ENCODE measurements around the gene MAML1. TPM values are rescaled to one million over a fixed set of nuclear protein-coding genes. Genes with fewer than 3 reads are reported as not detected.

The MAML1 gene
- polyA plus RNA-seq, 1 of the 3 experiments (the other 2 are of a cell fraction), result 8.1 TPM

- no peaks in the 10 kb centered on the region for H3K27me3 ChIP-seq (ENCODE audit: insufficient read depth)
- POLR2A ChIA-PET, result interaction anchor here (2.3 kb wide), 1 partner anchor 110 kb away, joined by 11 read pairs; the partner anchor contains the start of gene HNRNPH1
- CTCF ChIA-PET, result interaction anchor here (1.0 kb wide), 1 partner anchor 30 kb away, joined by 3 read pairs; no protein-coding TSS in a partner anchor
- peaks cover 44% of the 10 kb centered on the region for H3F3A ChIP-seq (replicated peaks; ENCODE audit: insufficient read depth)
- peaks cover 53% of the 10 kb centered on the region for H4K20me1 ChIP-seq (ENCODE audit: insufficient read depth)
- H3K9ac ChIP-seq, result peak overlapping the region; percentile 86
- H3K4me1 ChIP-seq (ENCODE audit: control insufficient read depth in 1 of 2, insufficient read depth in 2 of 2, low read depth in 1 of 2, low read length in 1 of 2), result peaks cover 8 to 19% of the 10 kb centered on the region in 2 experiments; a peak in 2 of 4 replicates
- H3K4me2 ChIP-seq, result peak overlapping the region; percentile 91
- TF ChIP-seq USF2 (IDR thresholded peaks at IDR 0.05; ENCODE audit: borderline replicate concordance, low read depth, low read length), result no peak
- TF ChIP-seq EP300 (IDR thresholded peaks at IDR 0.05; ENCODE audit: borderline replicate concordance in 1 of 2, low read depth in 1 of 2, low read length in 1 of 2), result no peak
- TF ChIP-seq, protein P1, sequence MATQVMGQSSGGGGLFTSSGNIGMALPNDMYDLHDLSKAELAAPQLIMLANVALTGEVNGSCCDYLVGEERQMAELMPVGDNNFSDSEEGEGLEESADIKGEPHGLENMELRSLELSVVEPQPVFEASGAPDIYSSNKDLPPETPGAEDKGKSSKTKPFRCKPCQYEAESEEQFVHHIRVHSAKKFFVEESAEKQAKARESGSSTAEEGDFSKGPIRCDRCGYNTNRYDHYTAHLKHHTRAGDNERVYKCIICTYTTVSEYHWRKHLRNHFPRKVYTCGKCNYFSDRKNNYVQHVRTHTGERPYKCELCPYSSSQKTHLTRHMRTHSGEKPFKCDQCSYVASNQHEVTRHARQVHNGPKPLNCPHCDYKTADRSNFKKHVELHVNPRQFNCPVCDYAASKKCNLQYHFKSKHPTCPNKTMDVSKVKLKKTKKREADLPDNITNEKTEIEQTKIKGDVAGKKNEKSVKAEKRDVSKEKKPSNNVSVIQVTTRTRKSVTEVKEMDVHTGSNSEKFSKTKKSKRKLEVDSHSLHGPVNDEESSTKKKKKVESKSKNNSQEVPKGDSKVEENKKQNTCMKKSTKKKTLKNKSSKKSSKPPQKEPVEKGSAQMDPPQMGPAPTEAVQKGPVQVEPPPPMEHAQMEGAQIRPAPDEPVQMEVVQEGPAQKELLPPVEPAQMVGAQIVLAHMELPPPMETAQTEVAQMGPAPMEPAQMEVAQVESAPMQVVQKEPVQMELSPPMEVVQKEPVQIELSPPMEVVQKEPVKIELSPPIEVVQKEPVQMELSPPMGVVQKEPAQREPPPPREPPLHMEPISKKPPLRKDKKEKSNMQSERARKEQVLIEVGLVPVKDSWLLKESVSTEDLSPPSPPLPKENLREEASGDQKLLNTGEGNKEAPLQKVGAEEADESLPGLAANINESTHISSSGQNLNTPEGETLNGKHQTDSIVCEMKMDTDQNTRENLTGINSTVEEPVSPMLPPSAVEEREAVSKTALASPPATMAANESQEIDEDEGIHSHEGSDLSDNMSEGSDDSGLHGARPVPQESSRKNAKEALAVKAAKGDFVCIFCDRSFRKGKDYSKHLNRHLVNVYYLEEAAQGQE (IDR thresholded peaks at IDR 0.05; ENCODE audit: low read depth, low read length), result no peak
- no peak for TF ChIP-seq GABPA (IDR thresholded peaks at IDR 0.05; ENCODE audit: low read depth)
- no peak for TF ChIP-seq FOXJ3 (CRISPR knock-in tag; IDR thresholded peaks at IDR 0.05)
- no peak for TF ChIP-seq RCOR1 (IDR thresholded peaks at IDR 0.05; ENCODE audit: low read length)
- TF ChIP-seq, protein P2, sequence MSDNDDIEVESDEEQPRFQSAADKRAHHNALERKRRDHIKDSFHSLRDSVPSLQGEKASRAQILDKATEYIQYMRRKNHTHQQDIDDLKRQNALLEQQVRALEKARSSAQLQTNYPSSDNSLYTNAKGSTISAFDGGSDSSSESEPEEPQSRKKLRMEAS (IDR thresholded peaks at IDR 0.05; ENCODE audit: low read depth), result no peak
- no peak for TF ChIP-seq FOXM1 (IDR thresholded peaks at IDR 0.05; ENCODE audit: low read depth)
- no peak for TF ChIP-seq RXRA (IDR thresholded peaks at IDR 0.05; ENCODE audit: borderline replicate concordance, low read depth)
- no peak for TF ChIP-seq NFIC (IDR thresholded peaks at IDR 0.05; ENCODE audit: borderline replicate concordance)
- TF ChIP-seq GATA2 (CRISPR knock-in tag; IDR thresholded peaks at IDR 0.05), result no peak
- peak overlapping the region; percentile 70 to 88; a peak in 3 of 4 replicates for H3K27ac ChIP-seq (ENCODE audit: low read depth in 2 of 2, low read length in 1 of 2)
- H3K4me3 ChIP-seq (ENCODE audit: low read depth in 2 of 2, low read length in 1 of 2), result peak overlapping the region; percentile 82 to 89
- H3K36me3 ChIP-seq (replicated peaks in 1 of 2; ENCODE audit: control insufficient read depth in 1 of 2, insufficient read depth in 2 of 2, low read length in 1 of 2), result peaks cover 28 to 52% of the 10 kb centered on the region in 2 experiments
- H3K9me3 ChIP-seq, result no peaks in the 10 kb centered on the region
- H3K79me2 ChIP-seq (ENCODE audit: insufficient read depth), result peaks cover 60% of the 10 kb centered on the region
- DNase-seq, result no peak
- 0% methylated on average over 2 of the region's 2 CpGs for WGBS (ENCODE audit: low lambda C conversion rate)
- no peak overlapping the region for H2AFZ ChIP-seq (ENCODE audit: low read depth)
- no peaks in the 10 kb centered on the region for H3K9me2 ChIP-seq
Measured at GRCh38 chr5:179733772-179734126, 1.1 kb downstream of the MAML1 start.

DNA sequence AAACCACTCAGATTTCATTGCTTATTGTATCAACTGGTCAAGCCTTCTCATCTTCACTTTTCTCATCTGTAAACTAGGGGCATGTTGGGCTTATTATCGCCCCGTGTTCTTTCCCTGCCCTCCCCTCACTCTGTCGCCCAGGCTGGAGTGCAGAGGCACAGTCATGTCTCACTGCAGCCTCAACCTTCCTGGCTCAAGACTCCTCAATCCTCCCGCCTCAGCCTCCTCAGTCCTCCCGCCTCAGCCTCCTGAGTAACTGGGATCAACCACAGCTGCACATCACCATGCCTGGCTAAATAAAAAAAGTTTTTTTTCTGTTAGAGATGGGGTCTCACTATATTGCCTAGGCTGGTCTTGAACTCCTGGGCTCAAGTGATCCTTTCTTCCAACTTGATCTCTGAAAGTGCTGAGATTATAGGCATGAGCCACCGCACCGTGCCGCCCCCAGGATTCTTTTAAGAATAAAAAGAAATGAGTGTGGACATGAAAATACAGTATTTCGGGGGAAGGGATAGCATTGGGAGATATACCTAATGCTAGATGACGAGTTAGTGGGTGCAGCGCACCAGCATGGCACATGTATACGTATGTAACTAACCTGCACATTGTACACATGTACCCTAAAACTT lies 2.0 kb downstream of the MAML1 start:
- Histone ChIP-seq H3K27me3 (ENCODE audit: insufficient read depth) (no peaks in the 10 kb centered on the region), H4K20me1 (ENCODE audit: insufficient read depth) (peaks cover 62% of the 10 kb centered on the region), H3K79me2 (ENCODE audit: insufficient read depth) (peaks cover 69% of the 10 kb centered on the region), H3K9me3 (no peaks in the 10 kb centered on the region), H3K4me3 (ENCODE audit: low read depth in 2 of 2, low read length in 1 of 2) (peak overlapping the region; percentile 82 to 89; a peak in 3 of 4 replicates), H3K4me1 (ENCODE audit: control insufficient read depth in 1 of 2, insufficient read depth in 2 of 2, low read depth in 1 of 2, low read length in 1 of 2) (peaks cover 8 to 19% of the 10 kb centered on the region in 2 experiments; a peak in 2 of 4 replicates), H3F3A (replicated peaks; ENCODE audit: insufficient read depth) (peaks cover 37% of the 10 kb centered on the region), H3K27ac (ENCODE audit: low read depth in 2 of 2, low read length in 1 of 2) (no peak overlapping the region; a peak in 1 of 4 replicates), H3K9ac (peak overlapping the region; percentile 86; the same call in 1 of the 2 replicates), H3K4me2 (peak overlapping the region; percentile 91), H2AFZ (ENCODE audit: low read depth) (no peak overlapping the region), H3K36me3 (replicated peaks in 1 of 2; ENCODE audit: control insufficient read depth in 1 of 2, insufficient read depth in 2 of 2, low read length in 1 of 2) (peaks cover 19 to 52% of the 10 kb centered on the region in 2 experiments), H3K9me2 (no peaks in the 10 kb centered on the region)
- ChIA-PET POLR2A (no interaction called here), CTCF (no interaction called here)
- 85% methylated on average over 12 of the region's 12 CpGs for WGBS (ENCODE audit: low lambda C conversion rate)
- DNase-seq, result no peak
- TF ChIP-seq, protein P3, sequence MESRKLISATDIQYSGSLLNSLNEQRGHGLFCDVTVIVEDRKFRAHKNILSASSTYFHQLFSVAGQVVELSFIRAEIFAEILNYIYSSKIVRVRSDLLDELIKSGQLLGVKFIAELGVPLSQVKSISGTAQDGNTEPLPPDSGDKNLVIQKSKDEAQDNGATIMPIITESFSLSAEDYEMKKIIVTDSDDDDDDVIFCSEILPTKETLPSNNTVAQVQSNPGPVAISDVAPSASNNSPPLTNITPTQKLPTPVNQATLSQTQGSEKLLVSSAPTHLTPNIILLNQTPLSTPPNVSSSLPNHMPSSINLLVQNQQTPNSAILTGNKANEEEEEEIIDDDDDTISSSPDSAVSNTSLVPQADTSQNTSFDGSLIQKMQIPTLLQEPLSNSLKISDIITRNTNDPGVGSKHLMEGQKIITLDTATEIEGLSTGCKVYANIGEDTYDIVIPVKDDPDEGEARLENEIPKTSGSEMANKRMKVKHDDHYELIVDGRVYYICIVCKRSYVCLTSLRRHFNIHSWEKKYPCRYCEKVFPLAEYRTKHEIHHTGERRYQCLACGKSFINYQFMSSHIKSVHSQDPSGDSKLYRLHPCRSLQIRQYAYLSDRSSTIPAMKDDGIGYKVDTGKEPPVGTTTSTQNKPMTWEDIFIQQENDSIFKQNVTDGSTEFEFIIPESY (IDR thresholded peaks at IDR 0.05; ENCODE audit: borderline replicate concordance, low read depth), result no peak
- TF ChIP-seq USF1 (IDR thresholded peaks at IDR 0.05; ENCODE audit: borderline replicate concordance, low read depth) (no peak), TEAD4 (IDR thresholded peaks at IDR 0.05; ENCODE audit: borderline replicate concordance, insufficient read depth) (no peak), USF2 (IDR thresholded peaks at IDR 0.05; ENCODE audit: borderline replicate concordance, low read depth, low read length) (no peak), JUND (IDR thresholded peaks at IDR 0.05) (no peak), TCF12 (IDR thresholded peaks at IDR 0.05) (no peak), GABPA (IDR thresholded peaks at IDR 0.05; ENCODE audit: low read depth) (no peak), NFIC (IDR thresholded peaks at IDR 0.05; ENCODE audit: borderline replicate concordance) (no peak), EP300 (IDR thresholded peaks at IDR 0.05; ENCODE audit: borderline replicate concordance in 1 of 2, low read depth in 1 of 2, low read length in 1 of 2) (no peak)
- TF ChIP-seq, protein P2 (IDR thresholded peaks at IDR 0.05; ENCODE audit: low read depth), result no peak

Data from SK-N-SH (cell line).